Suppressor macrophage treated with lipopolysaccharide for 1 hour (primary cell): ENCODE results near the gene TBCEL.

Source experiments
- DNase-seq, 3 donors: peaks; one replicate each; pipeline ENCODE4 v3.0.0-alpha.2; 2020 to 2022

The TBCEL gene

GRCh38 chr11:121067026-121067425 is 43.1 kb downstream of the TBCEL start:
- no peak for DNase-seq

- DNase-seq = no peak
Measured at GRCh38 chr11:121067453-121067852, 43.6 kb downstream of the TBCEL start.

- DNase-seq = no peak
Measured at GRCh38 chr11:121067962-121068647, 44.2 kb downstream of the TBCEL start.

- DNase-seq = no peak
Measured at GRCh38 chr11:121068787-121069186, 44.9 kb downstream of the TBCEL start.

GRCh38 chr11:121070951-121071845 is 47.3 kb downstream of the TBCEL start:
- DNase-seq = peak in 1 of 3 donors; percentile 2

- DNase-seq = no peak
Measured at GRCh38 chr11:121071846-121072450, 48.0 kb downstream of the TBCEL start.

GRCh38 chr11:121081321-121081720 is 57.4 kb downstream of the TBCEL start:
- no peak for DNase-seq

- no peak for DNase-seq
Measured at GRCh38 chr11:121082219-121082618, 58.3 kb downstream of the TBCEL start.

GRCh38 chr11:121082670-121083069 is 58.8 kb downstream of the TBCEL start:
- no peak for DNase-seq

- no peak for DNase-seq
Measured at GRCh38 chr11:121086866-121087265, 63.0 kb downstream of the TBCEL start.

GRCh38 chr11:121089566-121089965 is 65.7 kb downstream of the TBCEL start:
- DNase-seq = no peak

GRCh38 chr11:121090145-121090721 is 66.3 kb downstream of the TBCEL start:
- no peak for DNase-seq

GRCh38 chr11:121091492-121092152 is 67.7 kb downstream of the TBCEL start:
- peak; percentile 65 to 80 (median 72) for DNase-seq

- no peak for DNase-seq
Measured at GRCh38 chr11:121095561-121095960, 71.7 kb downstream of the TBCEL start.

- no peak for DNase-seq
Measured at GRCh38 chr11:121099364-121099763, 75.5 kb downstream of the TBCEL start.

GRCh38 chr11:121099885-121100284 is 76.0 kb downstream of the TBCEL start:
- DNase-seq = no peak

- no peak for DNase-seq
Measured at GRCh38 chr11:121100943-121101342, 77.0 kb downstream of the TBCEL start, which contains the start of gene TECTA. Gene TECTA, plus strand, starts transcription at chr11:121101243. Its CDS starts 1,423 bp downstream, at chr11:121102666.

GRCh38 chr11:121104312-121104762 is 80.4 kb downstream of the TBCEL start:
- no peak for DNase-seq

GRCh38 chr11:121105063-121105480 is 81.2 kb downstream of the TBCEL start:
- no peak for DNase-seq

GRCh38 chr11:121105481-121106195 is 81.7 kb downstream of the TBCEL start:
- no peak for DNase-seq

- DNase-seq = no peak
Measured at GRCh38 chr11:121106812-121107211, 82.9 kb downstream of the TBCEL start.

GRCh38 chr11:121108413-121108812 is 84.5 kb downstream of the TBCEL start:
- DNase-seq = no peak
